Adrenal gland (tissue), 12 donors: ENCODE measurements around the gene MYO10. TPM values are rescaled to one million over a fixed set of nuclear protein-coding genes. Genes with fewer than 3 reads are reported as not detected.

Source experiments
- DNase-seq, 7 donors: peaks; one replicate each; pipeline ENCODE4 v3.0.0-alpha.2; 2019 to 2020
- H3K27ac ChIP-seq, 5 donors: fragments of 200-600 bp; sonication (generic) in 4 of 5; 1 replicate in 3 of 5; 2 replicates in 2 of 5; pipeline versions ENCODE4 v1.5.1 to v1.8.0; 2016 to 2020; ENCODE audit warnings: mild to moderate bottlenecking in 1 of 5
- H3K27me3 ChIP-seq: fragments of 200-600 bp; 2 replicates; pipeline ENCODE4 v1.8.0; 2021
- H3K36me3 ChIP-seq, 2 donors: fragments of 200-600 bp; replicated peaks in 1 of 2; 1 replicate in 1 of 2; 2 replicates in 1 of 2; pipeline versions ENCODE4 v1.5.1 to v1.8.0; 2018 to 2022
- H3K4me1 ChIP-seq, 2 donors: fragments of 200-600 bp; replicated peaks in 1 of 2; 1 replicate in 1 of 2; 2 replicates in 1 of 2; pipeline versions ENCODE4 v1.5.1 to v1.8.0; 2018 to 2021
- H3K4me3 ChIP-seq, 4 donors: fragments of 200-600 bp; sonication (generic) in 3 of 4; one replicate each; pipeline ENCODE4 v1.5.1; 2016 to 2018
- H3K9me3 ChIP-seq, 3 donors: fragments of 200-600 bp; sonication (generic) in 1 of 3; replicated peaks in 1 of 3; 1 replicate in 2 of 3; 2 replicates in 1 of 3; pipeline versions ENCODE4 v1.5.1 to v1.8.0; 2016 to 2021
- POLR2A ChIP-seq, 2 donors: fragments of 450-650 bp; IDR thresholded peaks; one replicate each; pipeline ENCODE4 v1.6.1; 2017; ENCODE audit warnings: antibody characterized with exemption in 2 of 2, mild to moderate bottlenecking in 2 of 2, moderate library complexity in 1 of 2
- WGBS, 4 donors: extraction: QIAGEN DNeasy Blood & Tissue Kit in 2 of 4; methylation state at CpG; one replicate each; pipeline versions ENCODE4 v1.1.5 to v1.1.7; 2013 to 2017; 5-methylcytosine and 5-hydroxymethylcytosine counted together
- intact Hi-C, 2 donors: fragments of 100-400 bp; cut with DNase I; formaldehyde crosslinking; loops; one replicate each; pipeline versions ENCODE4 v1.14.1 to v1.15.0; 2022 to 2023
- polyA plus RNA-seq, 3 donors: library from polyadenylated mRNA; stranded (reverse); fragments of 200-250 nt in 2 of 3; fragments of 350-450 nt in 1 of 3; fragmentation: Illumina TruSeq in 1 of 3; extraction: RNeasy Lipid Tissue Mini Kit (QIAGEN cat#74804) in 1 of 3; gene quantifications; one replicate each; pipeline ENCODE4 v1.2.3, GENCODE V29; 2013 to 2014
- total RNA-seq, 9 donors: library from RNA; depleted of rRNA in 4 of 9; stranded (reverse); fragments of >200 nt in 4 of 9; fragments of 120-200 nt in 1 of 9; fragmentation: NEBNext Ultra II Directional in 1 of 9; extraction: Animal tissue kit (Norgen Biotek cat#: 25700) in 1 of 9; gene quantifications; one replicate each; pipeline versions ENCODE4 v1.1.0 to v1.2.4, GENCODE V29; 2013 to 2023
- TF ChIP-seq, protein P1 (sequence below), 6 experiments: fragments of 450-650 bp in 4 of 6; fragments of 200-600 bp in 2 of 6; sonication (generic) in 1 of 6; IDR thresholded peaks; 1 replicate in 5 of 6; 2 replicates in 1 of 6; pipeline versions ENCODE4 v1.5.1 to v1.8.0; 2016 to 2021; ENCODE audit warnings: antibody characterized with exemption in 6 of 6, mild to moderate bottlenecking in 2 of 6, moderate library complexity in 1 of 6
- donor health status: healthy with polysubstance abuse.
- donor health status: Bipolar disorder and iron deficiency.
- donor health status: DM: yes; HTN: yes; CAD: no.
- donor health status: DM: no; HTN: no; CAD: no.
- donor health status: DM: no; HTN: no; CAD: no.
- donor health status: DM: yes; HTN: yes; CAD: no.

Gene MYO10
- total and polyA plus RNA-seq, 12 donors: 2.2 to 38.9 (median 10.5) TPM

DNA sequence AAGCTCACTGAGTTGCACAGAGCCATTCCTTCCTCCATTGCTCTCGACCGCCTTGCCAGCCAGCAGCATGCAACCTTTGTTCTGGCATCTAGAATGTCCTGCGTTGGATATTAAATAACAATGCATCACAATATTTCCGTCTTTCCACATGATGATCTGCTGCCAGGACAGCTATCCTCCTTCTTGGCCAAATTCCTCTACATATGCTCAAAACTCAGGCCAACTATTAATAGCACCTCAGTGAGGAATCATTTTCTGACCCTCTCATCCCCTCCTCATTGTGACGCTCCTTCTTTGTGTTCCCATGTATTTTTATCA, 128.6 kb downstream of the MYO10 start:
- intact Hi-C loops: no loop called here
- Histone ChIP-seq H3K36me3 (no peaks in the 10 kb centered on the region), H3K4me3 (no peak overlapping the region), H3K9me3 (no peaks in the 10 kb centered on the region), H3K4me1 (peaks cover 0 to 9% of the 10 kb centered on the region in 2 donors), H3K27ac (no peak overlapping the region), H3K27me3 (no peaks in the 10 kb centered on the region)
- TF ChIP-seq, protein P1, sequence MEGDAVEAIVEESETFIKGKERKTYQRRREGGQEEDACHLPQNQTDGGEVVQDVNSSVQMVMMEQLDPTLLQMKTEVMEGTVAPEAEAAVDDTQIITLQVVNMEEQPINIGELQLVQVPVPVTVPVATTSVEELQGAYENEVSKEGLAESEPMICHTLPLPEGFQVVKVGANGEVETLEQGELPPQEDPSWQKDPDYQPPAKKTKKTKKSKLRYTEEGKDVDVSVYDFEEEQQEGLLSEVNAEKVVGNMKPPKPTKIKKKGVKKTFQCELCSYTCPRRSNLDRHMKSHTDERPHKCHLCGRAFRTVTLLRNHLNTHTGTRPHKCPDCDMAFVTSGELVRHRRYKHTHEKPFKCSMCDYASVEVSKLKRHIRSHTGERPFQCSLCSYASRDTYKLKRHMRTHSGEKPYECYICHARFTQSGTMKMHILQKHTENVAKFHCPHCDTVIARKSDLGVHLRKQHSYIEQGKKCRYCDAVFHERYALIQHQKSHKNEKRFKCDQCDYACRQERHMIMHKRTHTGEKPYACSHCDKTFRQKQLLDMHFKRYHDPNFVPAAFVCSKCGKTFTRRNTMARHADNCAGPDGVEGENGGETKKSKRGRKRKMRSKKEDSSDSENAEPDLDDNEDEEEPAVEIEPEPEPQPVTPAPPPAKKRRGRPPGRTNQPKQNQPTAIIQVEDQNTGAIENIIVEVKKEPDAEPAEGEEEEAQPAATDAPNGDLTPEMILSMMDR (IDR thresholded peaks at IDR 0.05): no peak
- TF ChIP-seq POLR2A (IDR thresholded peaks at IDR 0.05): no peak
- WGBS, 4 donors: 72 to 79% (median 76%) methylated on average over 5 of the region's 5 CpGs
- DNase-seq: no peak

GRCh38 chr5:16806711-16807546, 129.2 kb downstream of the MYO10 start:
- H3K4me3 ChIP-seq: no peak overlapping the region
- no peak for TF ChIP-seq POLR2A (IDR thresholded peaks at IDR 0.05)
- TF ChIP-seq, protein P1 (IDR thresholded peaks at IDR 0.05): no peak
- H3K36me3 ChIP-seq: no peaks in the 10 kb centered on the region
- intact Hi-C loops: no loop called here
- 69 to 76% (median 73%) methylated on average over 12 of the region's 12 CpGs for WGBS, 4 donors
- no peak overlapping the region for H3K27ac ChIP-seq
- H3K9me3 ChIP-seq: no peaks in the 10 kb centered on the region
- DNase-seq: no peak
- H3K4me1 ChIP-seq: peaks cover 0 to 9% of the 10 kb centered on the region in 2 donors
- H3K27me3 ChIP-seq: no peaks in the 10 kb centered on the region

DNA sequence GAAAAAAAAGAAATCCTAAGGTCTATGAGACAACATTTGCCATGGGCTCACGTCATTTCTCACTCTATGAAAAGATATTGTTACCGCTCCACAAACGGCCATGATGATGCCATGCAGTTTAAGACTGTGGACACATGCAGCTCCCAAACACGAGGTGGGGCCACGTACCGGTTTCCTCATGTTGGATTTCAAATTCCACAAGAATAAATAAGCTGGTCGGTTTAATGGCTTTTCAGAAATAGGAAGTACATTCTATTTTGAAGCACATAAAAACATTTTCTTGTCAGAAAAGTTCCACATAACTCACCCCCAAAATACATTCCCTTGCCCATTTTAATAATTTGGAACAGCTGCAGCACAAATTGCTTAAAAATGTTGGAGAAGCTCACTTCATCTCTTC, 130.6 kb downstream of the MYO10 start:
- TF ChIP-seq POLR2A (IDR thresholded peaks at IDR 0.05): no peak
- TF ChIP-seq, protein P1 (IDR thresholded peaks at IDR 0.05): no peak
- H3K27ac ChIP-seq: no peak overlapping the region
- H3K9me3 ChIP-seq: no peaks in the 10 kb centered on the region
- WGBS, 4 donors: 70 to 90% (median 78%) methylated on average over 7 of the region's 7 CpGs
- intact Hi-C loops: no loop called here
- no peaks in the 10 kb centered on the region for H3K36me3 ChIP-seq
- H3K4me3 ChIP-seq: no peak overlapping the region
- DNase-seq: no peak
- H3K27me3 ChIP-seq: no peaks in the 10 kb centered on the region
- H3K4me1 ChIP-seq: peaks cover 0 to 9% of the 10 kb centered on the region in 2 donors

DNA sequence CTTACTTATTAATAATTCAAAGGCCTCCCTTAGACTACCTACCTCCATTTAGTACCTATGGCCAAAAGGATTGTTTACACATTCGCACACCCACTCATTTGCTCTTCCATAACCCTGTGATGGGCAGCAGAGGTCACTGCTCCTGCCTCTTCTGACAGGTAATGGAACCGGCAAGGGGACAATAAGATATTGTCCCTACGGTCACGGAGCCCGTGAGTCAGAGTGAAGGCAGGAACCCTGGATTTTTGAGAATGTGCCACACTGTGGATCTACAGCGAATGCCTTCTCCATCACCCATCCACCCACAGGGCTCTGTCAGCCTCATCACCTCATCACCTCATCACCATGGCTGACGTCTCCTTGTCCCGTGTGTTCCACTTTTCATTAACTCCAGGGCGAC, 132.3 kb downstream of the MYO10 start:
- no peaks in the 10 kb centered on the region for H3K36me3 ChIP-seq
- intact Hi-C loops: no loop called here
- TF ChIP-seq, protein P1 (IDR thresholded peaks at IDR 0.05): no peak
- TF ChIP-seq POLR2A (IDR thresholded peaks at IDR 0.05): no peak
- H3K9me3 ChIP-seq: no peaks in the 10 kb centered on the region
- WGBS, 4 donors: 93 to 95% (median 94%) methylated on average over 9 of the region's 9 CpGs
- H3K4me1 ChIP-seq: no peaks in the 10 kb centered on the region
- H3K27ac ChIP-seq: no peak overlapping the region
- no peak for DNase-seq
- no peak overlapping the region for H3K4me3 ChIP-seq
- no peaks in the 10 kb centered on the region for H3K27me3 ChIP-seq
